ENCODE measurements around the gene TMEM59L.

GRCh38 chr19:18610556-18611326 lies 1.9 kb upstream of the TMEM59L start:
- TF ChIP-seq, protein P1, sequence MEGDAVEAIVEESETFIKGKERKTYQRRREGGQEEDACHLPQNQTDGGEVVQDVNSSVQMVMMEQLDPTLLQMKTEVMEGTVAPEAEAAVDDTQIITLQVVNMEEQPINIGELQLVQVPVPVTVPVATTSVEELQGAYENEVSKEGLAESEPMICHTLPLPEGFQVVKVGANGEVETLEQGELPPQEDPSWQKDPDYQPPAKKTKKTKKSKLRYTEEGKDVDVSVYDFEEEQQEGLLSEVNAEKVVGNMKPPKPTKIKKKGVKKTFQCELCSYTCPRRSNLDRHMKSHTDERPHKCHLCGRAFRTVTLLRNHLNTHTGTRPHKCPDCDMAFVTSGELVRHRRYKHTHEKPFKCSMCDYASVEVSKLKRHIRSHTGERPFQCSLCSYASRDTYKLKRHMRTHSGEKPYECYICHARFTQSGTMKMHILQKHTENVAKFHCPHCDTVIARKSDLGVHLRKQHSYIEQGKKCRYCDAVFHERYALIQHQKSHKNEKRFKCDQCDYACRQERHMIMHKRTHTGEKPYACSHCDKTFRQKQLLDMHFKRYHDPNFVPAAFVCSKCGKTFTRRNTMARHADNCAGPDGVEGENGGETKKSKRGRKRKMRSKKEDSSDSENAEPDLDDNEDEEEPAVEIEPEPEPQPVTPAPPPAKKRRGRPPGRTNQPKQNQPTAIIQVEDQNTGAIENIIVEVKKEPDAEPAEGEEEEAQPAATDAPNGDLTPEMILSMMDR (IDR thresholded peaks at IDR 0.05) = no peak
- no peak for TF ChIP-seq FOXM1 (IDR thresholded peaks at IDR 0.05; ENCODE audit: low read depth)
- TF ChIP-seq IRF3 (IDR thresholded peaks at IDR 0.05; ENCODE audit: low read depth, low read length) = no peak
- TF ChIP-seq POLR2AphosphoS5 (IDR thresholded peaks at IDR 0.05; ENCODE audit: low read depth, low read length) = no peak
- TF ChIP-seq EP300 (IDR thresholded peaks at IDR 0.05; ENCODE audit: borderline replicate concordance in 1 of 2, low read depth in 1 of 2, low read length in 1 of 2) = no peak

Data from SK-N-SH (cell line).